H1 (cell line): Measurements from ENCODE around the gene NUDT1. TPM values are rescaled to one million over a fixed set of nuclear protein-coding genes. Genes with fewer than 3 reads are reported as not detected.

Source experiments
- CBX8 ChIP-seq: fragments of 300-800, 300-1000 bp; sonication (generic); IDR thresholded peaks from 2 replicates; pipeline ENCODE4 v1.7.1; 2016; ENCODE audit warnings: low read depth, low read length, borderline replicate concordance
- FOSL1 ChIP-seq: IDR thresholded peaks from 2 replicates; pipeline ENCODE4 v1.6.1; 2011; ENCODE audit warnings: mild to moderate bottlenecking, low read depth, low read length, moderate library complexity; ENCODE audit not compliant: insufficient read depth
- GTF2F1 ChIP-seq: IDR thresholded peaks from 2 replicates; pipeline ENCODE4 v1.6.1; 2012; ENCODE audit warnings: low read depth, low read length, improper control_type of control experiment, borderline replicate concordance
- NRF1 ChIP-seq: IDR thresholded peaks from 2 replicates; pipeline ENCODE4 v1.6.1; 2011; ENCODE audit warnings: mild to moderate bottlenecking, low read depth, low read length, improper control_type of control experiment
- TCF12 ChIP-seq: IDR thresholded peaks from 2 replicates; pipeline ENCODE4 v1.6.1; 2011; ENCODE audit warnings: low read depth, mild to moderate bottlenecking, low read length
- polyA plus RNA-seq, 7 experiments: library from polyadenylated mRNA; depleted of rRNA in 3 of 7; stranded (reverse) in 5 of 7; unstranded in 2 of 7; fragments of >200 nt in 5 of 7; fragments of 200-250 nt in 2 of 7; gene quantifications; 1 replicate in 5 of 7; 2 replicates in 1 of 7; 4 replicates in 1 of 7; pipeline versions ENCODE4 v1.2.1 to v1.2.3, GENCODE V29; 2011 to 2013; ENCODE audit warnings: missing spikeins in 2 of 7, mixed read lengths in 2 of 7
- total RNA-seq: library from RNA; stranded (reverse); fragmentation: NEBNext Ultra II Directional; extraction: Animal tissue kit (Norgen Biotek cat#: 25700); gene quantifications from 2 replicates; pipeline ENCODE4 v1.2.1, GENCODE V29; 2021
- TF ChIP-seq, protein P1 (sequence below): fragments of 300-600 bp; sonication (generic); IDR thresholded peaks from 2 replicates; pipeline ENCODE4 v1.7.1; 2012; ENCODE audit warnings: low read length, moderate library complexity, mild to moderate bottlenecking, inconsistent platforms; ENCODE audit not compliant: insufficient replicate concordance

Gene NUDT1
- total and polyA plus RNA-seq, 2 of the 8 experiments (the other 6 are each of a cell fraction or from before 2014, with no cell fraction given): 76.1 to 89.5 TPM

DNA sequence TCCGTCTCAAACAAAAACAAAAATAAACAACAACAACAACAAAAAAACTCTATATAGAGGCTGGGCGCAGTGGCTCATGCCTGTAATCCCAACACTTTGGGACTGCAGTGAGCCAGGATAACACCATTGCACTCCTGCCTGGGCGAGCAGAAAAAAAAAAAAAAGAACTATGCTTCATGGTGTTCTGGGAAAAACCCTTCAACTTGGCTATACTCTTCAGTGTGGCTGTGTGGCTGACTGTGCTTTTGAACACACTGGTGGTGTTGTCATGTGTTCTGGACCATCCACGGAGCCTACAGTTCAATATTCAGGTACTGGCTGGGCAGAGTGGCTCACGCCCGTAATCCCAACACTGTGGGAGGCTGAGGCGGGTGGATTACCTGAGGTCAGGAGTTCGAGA lies 45.7 kb downstream of the NUDT1 start (continued):
- no peak for TF ChIP-seq CBX8
- TF ChIP-seq FOSL1: no peak
- TF ChIP-seq GTF2F1: no peak
- TF ChIP-seq TCF12: no peak
- TF ChIP-seq NRF1: no peak
- TF ChIP-seq, protein P1, sequence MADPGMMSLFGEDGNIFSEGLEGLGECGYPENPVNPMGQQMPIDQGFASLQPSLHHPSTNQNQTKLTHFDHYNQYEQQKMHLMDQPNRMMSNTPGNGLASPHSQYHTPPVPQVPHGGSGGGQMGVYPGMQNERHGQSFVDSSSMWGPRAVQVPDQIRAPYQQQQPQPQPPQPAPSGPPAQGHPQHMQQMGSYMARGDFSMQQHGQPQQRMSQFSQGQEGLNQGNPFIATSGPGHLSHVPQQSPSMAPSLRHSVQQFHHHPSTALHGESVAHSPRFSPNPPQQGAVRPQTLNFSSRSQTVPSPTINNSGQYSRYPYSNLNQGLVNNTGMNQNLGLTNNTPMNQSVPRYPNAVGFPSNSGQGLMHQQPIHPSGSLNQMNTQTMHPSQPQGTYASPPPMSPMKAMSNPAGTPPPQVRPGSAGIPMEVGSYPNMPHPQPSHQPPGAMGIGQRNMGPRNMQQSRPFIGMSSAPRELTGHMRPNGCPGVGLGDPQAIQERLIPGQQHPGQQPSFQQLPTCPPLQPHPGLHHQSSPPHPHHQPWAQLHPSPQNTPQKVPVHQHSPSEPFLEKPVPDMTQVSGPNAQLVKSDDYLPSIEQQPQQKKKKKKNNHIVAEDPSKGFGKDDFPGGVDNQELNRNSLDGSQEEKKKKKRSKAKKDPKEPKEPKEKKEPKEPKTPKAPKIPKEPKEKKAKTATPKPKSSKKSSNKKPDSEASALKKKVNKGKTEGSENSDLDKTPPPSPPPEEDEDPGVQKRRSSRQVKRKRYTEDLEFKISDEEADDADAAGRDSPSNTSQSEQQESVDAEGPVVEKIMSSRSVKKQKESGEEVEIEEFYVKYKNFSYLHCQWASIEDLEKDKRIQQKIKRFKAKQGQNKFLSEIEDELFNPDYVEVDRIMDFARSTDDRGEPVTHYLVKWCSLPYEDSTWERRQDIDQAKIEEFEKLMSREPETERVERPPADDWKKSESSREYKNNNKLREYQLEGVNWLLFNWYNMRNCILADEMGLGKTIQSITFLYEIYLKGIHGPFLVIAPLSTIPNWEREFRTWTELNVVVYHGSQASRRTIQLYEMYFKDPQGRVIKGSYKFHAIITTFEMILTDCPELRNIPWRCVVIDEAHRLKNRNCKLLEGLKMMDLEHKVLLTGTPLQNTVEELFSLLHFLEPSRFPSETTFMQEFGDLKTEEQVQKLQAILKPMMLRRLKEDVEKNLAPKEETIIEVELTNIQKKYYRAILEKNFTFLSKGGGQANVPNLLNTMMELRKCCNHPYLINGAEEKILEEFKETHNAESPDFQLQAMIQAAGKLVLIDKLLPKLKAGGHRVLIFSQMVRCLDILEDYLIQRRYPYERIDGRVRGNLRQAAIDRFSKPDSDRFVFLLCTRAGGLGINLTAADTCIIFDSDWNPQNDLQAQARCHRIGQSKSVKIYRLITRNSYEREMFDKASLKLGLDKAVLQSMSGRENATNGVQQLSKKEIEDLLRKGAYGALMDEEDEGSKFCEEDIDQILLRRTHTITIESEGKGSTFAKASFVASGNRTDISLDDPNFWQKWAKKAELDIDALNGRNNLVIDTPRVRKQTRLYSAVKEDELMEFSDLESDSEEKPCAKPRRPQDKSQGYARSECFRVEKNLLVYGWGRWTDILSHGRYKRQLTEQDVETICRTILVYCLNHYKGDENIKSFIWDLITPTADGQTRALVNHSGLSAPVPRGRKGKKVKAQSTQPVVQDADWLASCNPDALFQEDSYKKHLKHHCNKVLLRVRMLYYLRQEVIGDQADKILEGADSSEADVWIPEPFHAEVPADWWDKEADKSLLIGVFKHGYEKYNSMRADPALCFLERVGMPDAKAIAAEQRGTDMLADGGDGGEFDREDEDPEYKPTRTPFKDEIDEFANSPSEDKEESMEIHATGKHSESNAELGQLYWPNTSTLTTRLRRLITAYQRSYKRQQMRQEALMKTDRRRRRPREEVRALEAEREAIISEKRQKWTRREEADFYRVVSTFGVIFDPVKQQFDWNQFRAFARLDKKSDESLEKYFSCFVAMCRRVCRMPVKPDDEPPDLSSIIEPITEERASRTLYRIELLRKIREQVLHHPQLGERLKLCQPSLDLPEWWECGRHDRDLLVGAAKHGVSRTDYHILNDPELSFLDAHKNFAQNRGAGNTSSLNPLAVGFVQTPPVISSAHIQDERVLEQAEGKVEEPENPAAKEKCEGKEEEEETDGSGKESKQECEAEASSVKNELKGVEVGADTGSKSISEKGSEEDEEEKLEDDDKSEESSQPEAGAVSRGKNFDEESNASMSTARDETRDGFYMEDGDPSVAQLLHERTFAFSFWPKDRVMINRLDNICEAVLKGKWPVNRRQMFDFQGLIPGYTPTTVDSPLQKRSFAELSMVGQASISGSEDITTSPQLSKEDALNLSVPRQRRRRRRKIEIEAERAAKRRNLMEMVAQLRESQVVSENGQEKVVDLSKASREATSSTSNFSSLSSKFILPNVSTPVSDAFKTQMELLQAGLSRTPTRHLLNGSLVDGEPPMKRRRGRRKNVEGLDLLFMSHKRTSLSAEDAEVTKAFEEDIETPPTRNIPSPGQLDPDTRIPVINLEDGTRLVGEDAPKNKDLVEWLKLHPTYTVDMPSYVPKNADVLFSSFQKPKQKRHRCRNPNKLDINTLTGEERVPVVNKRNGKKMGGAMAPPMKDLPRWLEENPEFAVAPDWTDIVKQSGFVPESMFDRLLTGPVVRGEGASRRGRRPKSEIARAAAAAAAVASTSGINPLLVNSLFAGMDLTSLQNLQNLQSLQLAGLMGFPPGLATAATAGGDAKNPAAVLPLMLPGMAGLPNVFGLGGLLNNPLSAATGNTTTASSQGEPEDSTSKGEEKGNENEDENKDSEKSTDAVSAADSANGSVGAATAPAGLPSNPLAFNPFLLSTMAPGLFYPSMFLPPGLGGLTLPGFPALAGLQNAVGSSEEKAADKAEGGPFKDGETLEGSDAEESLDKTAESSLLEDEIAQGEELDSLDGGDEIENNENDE: no peak
